ENCODE data around the gene CPSF4L.
"Not testable (repeated sequence)": the region's sequence is repeated elsewhere in the genome, so short reads cannot be mapped to it uniquely, and the experiment has no call there.

CPSF4L gene, protein sequence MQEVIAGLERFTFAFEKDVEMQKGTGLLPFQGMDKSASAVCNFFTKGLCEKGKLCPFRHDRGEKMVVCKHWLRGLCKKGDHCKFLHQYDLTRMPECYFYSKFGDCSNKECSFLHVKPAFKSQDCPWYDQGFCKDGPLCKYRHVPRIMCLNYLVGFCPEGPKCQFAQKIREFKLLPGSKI
- long read RNA-seq, partial matches to known transcripts = 2 of 4 reads
- long read RNA-seq, other reads (novel, unspliced or antisense) = 2 of 4 reads

GRCh38 chr17:73261617-73261951 is at the start of gene CPSF4L:
TSS of gene CPSF4L (minus strand) at chr17:73261880. CDS start at chr17:73261818, 62 bp downstream.
- H3K4me3 ChIP-seq (replicated peaks; ENCODE audit: insufficient read depth, low read length) = no peak within 1 kb of the TSS
- H3K27me3 ChIP-seq (ENCODE audit: insufficient read depth, poor library complexity, severe bottlenecking) = no peaks in the 10 kb centered on the region
- peak within 1 kb of the TSS; percentile 97 for H3K27ac ChIP-seq (replicated peaks)
- TF ChIP-seq SPI1 (IDR thresholded peaks at IDR 0.05; ENCODE audit: borderline replicate concordance, low read depth) (no peak), CTCF (IDR thresholded peaks at IDR 0.05; ENCODE audit: insufficient read depth, low read length) (no peak), POLR2AphosphoS5 (IDR thresholded peaks at IDR 0.05; ENCODE audit: low read depth) (no peak), GABPA (IDR thresholded peaks at IDR 0.05; ENCODE audit: low read depth) (no peak)
- TF ChIP-seq, protein P1, sequence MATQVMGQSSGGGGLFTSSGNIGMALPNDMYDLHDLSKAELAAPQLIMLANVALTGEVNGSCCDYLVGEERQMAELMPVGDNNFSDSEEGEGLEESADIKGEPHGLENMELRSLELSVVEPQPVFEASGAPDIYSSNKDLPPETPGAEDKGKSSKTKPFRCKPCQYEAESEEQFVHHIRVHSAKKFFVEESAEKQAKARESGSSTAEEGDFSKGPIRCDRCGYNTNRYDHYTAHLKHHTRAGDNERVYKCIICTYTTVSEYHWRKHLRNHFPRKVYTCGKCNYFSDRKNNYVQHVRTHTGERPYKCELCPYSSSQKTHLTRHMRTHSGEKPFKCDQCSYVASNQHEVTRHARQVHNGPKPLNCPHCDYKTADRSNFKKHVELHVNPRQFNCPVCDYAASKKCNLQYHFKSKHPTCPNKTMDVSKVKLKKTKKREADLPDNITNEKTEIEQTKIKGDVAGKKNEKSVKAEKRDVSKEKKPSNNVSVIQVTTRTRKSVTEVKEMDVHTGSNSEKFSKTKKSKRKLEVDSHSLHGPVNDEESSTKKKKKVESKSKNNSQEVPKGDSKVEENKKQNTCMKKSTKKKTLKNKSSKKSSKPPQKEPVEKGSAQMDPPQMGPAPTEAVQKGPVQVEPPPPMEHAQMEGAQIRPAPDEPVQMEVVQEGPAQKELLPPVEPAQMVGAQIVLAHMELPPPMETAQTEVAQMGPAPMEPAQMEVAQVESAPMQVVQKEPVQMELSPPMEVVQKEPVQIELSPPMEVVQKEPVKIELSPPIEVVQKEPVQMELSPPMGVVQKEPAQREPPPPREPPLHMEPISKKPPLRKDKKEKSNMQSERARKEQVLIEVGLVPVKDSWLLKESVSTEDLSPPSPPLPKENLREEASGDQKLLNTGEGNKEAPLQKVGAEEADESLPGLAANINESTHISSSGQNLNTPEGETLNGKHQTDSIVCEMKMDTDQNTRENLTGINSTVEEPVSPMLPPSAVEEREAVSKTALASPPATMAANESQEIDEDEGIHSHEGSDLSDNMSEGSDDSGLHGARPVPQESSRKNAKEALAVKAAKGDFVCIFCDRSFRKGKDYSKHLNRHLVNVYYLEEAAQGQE (IDR thresholded peaks at IDR 0.05; ENCODE audit: insufficient replicate concordance, low read depth) = no peak
- DNase-seq (ENCODE audit: low read depth in 1 of 2, low spot score in 1 of 2) = peak; percentile 43 to 80

DNA sequence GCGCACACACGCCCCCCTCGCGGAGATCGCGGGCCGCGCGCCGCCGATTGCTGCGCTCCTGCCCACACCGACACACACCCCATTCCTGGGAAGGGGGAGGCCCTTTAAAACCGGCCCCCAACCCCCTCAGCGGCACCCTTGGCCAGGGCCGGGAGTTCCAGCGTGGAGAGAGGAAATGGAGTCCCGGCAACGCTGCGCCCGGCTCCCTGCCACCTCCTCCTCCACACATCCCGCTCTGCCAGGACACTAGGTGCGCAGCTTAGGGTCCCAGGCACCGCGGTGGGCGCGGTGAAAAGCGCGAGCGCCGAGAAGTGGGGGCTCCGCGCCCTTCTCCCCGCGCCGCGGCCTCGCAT is 49.7 kb upstream of the CPSF4L start:
- Histone ChIP-seq H3K4me3 (replicated peaks; ENCODE audit: insufficient read depth, low read length) (peak overlapping the region; percentile 91), H3K27me3 (ENCODE audit: insufficient read depth, poor library complexity, severe bottlenecking) (no peaks in the 10 kb centered on the region), H3K27ac (replicated peaks) (peak overlapping the region; percentile 82)
- no peak for DNase-seq (ENCODE audit: low read depth in 1 of 2, low spot score in 1 of 2)
- TF ChIP-seq GABPA (IDR thresholded peaks at IDR 0.05; ENCODE audit: low read depth) = no peak
- TF ChIP-seq SPI1 (IDR thresholded peaks at IDR 0.05; ENCODE audit: borderline replicate concordance, low read depth) = no peak
- no peak for TF ChIP-seq CTCF (IDR thresholded peaks at IDR 0.05; ENCODE audit: insufficient read depth, low read length)
- TF ChIP-seq POLR2AphosphoS5 (IDR thresholded peaks at IDR 0.05; ENCODE audit: low read depth) = no peak
- TF ChIP-seq, protein P1 (IDR thresholded peaks at IDR 0.05; ENCODE audit: insufficient replicate concordance, low read depth) = no peak

- TF ChIP-seq SPI1 (IDR thresholded peaks at IDR 0.05; ENCODE audit: borderline replicate concordance, low read depth) = no peak
- no peak for TF ChIP-seq CTCF (IDR thresholded peaks at IDR 0.05; ENCODE audit: insufficient read depth, low read length)
- TF ChIP-seq POLR2AphosphoS5 (IDR thresholded peaks at IDR 0.05; ENCODE audit: low read depth) = no peak
- no peak for TF ChIP-seq GABPA (IDR thresholded peaks at IDR 0.05; ENCODE audit: low read depth)
- TF ChIP-seq, protein P1 (IDR thresholded peaks at IDR 0.05; ENCODE audit: insufficient replicate concordance, low read depth) = no peak
- DNase-seq (ENCODE audit: low read depth in 1 of 2, low spot score in 1 of 2) = peak in 1 of 2 experiments; percentile 56
- peak overlapping the region; percentile 82 for H3K27ac ChIP-seq (replicated peaks)
- H3K27me3 ChIP-seq (ENCODE audit: insufficient read depth, poor library complexity, severe bottlenecking) = no peaks in the 10 kb centered on the region
- H3K4me3 ChIP-seq (replicated peaks; ENCODE audit: insufficient read depth, low read length) = peak overlapping the region; percentile 91
Measured at GRCh38 chr17:73309727-73310596, 48.3 kb upstream of the CPSF4L start.

- peak overlapping the region; percentile 82 for H3K27ac ChIP-seq (replicated peaks)
- DNase-seq (ENCODE audit: low read depth in 1 of 2, low spot score in 1 of 2); H3K27me3 ChIP-seq (ENCODE audit: insufficient read depth, poor library complexity, severe bottlenecking); H3K4me3 ChIP-seq (replicated peaks; ENCODE audit: insufficient read depth, low read length): not testable (repeated sequence)
Measured at GRCh38 chr17:73308959-73309358, 47.3 kb upstream of the CPSF4L start.

Data from HL-60 (cell line).